Left forelimb (tissue), 1 donor: ENCODE results near the gene FIGLA.
"Not testable (repeated sequence)": the region's sequence is repeated elsewhere in the genome, so short reads cannot be mapped to it uniquely, and the experiment has no call there.

ENCODE experiments used
- DNase-seq: peaks from one replicate; pipeline ENCODE4 v3.0.0-alpha.2; 2018; ENCODE audit warnings: low spot score

FIGLA gene

DNA sequence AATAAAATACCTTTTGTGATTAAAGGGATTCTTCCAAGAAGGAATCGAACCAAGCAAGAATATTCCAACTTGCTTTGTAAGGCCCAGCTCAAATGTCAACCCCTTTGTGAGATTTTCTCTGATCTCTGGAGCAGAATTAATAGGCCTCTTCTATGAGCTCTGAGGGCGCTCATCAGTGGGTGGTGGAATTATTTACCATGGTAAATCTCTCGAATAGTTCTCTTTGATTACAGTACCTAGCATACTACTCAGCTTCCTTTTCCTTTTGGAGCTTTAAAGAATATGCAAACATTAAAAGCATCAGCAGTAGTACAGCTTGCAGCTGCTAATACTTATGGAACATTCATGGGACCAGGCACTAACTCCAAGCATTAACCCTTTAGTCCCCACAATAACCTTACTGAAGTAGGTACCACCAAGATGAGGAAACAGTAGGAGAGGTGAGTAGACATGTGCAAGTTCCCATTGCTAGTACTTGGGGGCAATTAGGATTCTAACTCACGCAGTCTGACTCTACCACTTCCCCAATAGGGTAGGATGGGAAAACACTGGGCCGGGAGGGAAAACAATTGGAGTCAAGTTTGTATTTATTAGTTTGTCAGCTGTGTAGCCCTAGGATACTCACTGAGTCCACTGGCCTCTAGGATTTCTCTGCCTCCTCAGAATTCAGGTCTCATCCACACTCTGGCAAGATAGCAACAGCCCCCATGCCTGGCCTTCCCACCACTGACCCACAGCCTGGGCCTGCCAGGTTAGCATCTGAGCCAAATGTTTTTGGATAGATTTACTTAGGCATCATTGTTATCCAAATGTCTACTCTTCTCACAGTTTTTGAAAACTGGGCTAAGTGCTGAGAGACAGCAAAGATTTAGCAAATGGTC is 44.1 kb downstream of the FIGLA start:
- DNase-seq, result no peak

DNA sequence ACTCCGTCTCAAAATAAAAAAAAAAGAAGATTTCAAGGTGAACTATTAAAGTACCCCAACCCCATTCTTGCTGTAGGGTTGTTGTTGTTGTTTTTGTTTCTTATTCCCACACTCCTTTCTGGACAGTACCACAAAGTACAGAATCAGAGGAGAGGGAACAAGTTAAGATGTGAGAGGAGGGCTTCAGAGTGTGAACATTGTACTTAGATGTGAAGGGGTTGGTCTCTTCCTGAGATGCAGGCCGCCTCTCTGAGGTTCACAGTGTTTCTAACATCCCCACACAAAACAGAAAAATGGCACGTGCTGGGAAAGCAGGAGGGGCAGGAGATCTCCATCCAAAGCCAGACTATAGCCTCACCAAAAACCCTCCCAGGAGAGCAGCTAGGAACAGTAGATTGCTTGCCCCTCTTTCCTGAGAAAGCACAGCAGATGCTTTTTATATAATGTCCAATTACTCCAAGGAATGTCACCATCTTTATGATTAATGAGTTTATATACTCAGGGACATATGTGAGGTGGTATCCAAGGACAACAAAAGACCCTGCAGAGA is 45.1 kb downstream of the FIGLA start:
- no peak for DNase-seq

DNA sequence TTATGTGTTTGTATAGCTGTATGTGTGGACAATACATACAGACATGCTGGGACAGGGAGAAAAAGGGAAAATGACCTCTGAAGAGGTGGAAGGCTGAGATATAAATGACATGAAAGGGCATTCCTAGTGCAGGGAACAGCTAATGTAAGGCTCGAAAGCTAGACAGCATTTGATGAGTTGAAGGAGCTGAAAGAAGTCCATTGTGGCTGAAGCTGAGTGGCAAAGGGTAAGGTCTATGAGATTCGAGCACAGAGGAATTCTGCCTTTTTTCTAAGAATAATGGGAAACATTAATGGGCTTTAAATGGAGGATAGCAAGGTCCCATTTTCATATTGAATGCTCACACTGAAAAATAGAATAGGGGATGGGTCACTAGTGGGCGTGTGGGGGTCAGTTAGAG is 46.0 kb downstream of the FIGLA start:
- DNase-seq, result no peak

DNA sequence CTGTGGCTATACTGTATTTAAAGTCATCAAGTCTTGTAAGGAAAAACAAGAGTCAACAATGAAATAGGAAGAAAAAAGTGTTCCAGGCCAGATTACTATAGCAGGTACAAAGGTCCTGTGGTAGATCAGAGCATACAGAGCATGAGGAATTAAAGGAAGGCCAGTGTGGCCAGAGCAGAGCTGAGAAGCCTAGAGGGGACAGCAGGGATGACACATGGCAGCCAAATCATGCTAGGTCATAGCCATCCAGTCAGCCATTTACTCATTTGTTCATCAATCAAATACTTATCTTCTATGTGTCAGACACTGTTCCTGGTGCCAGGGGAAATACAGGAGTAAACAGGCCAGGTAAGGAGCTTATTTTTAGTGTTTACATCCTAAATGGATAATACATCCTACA is 46.8 kb downstream of the FIGLA start:
- DNase-seq, result no peak

DNA sequence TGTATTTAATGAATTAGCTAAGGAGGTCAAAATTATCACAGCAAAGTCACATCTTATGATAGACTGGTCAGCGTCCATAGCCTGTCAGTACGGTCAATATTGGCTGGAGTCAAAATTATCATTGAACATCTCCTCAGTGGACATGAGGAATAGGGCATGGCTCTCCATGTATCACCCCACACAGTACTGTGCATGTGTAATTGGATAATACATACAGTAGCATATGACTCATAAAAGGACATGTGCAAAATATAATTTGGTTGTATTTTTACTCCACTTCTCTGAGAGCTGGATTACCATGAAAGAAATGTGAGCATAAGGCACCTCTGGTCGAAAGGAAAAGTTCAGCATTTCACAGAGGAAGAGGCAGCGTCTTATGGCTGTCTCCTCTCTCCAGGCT is 47.4 kb downstream of the FIGLA start:
- DNase-seq, result no peak

DNA sequence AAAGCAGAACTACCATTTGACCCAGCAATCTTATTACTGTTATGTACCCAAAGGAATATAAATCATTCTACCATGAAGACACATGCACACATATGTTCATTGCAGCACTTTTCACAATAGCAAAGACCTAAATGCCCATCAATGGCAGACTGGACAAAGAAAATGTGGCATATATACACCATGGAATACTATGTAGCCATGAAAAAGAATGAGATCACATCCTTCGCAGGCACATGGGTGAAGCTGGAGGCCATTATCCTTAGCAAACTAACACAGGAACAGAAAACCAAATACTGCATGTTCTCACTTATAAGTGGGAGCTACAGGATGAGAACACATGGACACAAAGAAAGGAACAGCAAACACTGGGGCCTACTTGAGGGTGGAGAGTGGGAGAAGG is 51.0 kb downstream of the FIGLA start:
- not testable (repeated sequence) for DNase-seq

DNA sequence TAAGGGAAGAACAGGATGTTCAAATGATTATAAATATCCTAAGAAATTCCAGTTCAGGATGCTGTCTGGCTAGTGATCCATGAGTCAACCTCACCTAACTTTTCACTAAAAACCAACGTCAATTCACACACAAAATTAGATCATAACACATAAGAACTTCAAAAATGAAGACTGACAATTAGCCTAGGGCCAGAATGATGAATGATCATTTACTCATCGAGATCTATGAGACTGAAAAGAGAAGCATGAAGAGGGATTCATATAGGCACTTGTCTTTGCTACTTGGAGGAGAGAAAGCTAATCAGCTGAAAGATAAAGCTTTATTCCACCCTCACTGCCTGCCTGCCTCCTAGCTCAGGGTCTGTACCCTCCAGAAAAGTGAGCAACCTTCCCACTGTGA is 52.3 kb downstream of the FIGLA start:
- no peak for DNase-seq

DNA sequence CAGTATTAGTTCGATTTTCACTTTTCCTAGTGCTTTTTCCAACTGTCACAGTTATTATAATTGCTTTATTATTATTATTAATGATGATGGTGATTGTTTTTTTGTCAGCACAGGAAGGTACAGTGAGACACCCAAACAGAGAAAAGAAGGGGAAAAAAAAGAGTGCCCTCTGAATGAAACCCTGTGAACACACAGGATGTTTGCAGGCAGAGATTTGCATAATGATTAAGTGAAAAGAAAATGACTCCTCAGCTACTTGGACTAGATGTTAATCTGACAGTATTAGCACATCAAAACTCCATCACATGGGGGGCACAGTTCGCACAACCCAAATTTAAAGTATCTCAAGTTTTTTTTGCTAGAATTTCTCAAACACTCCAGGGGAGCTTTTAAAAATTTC is 55.4 kb downstream of the FIGLA start:
- no peak for DNase-seq

DNA sequence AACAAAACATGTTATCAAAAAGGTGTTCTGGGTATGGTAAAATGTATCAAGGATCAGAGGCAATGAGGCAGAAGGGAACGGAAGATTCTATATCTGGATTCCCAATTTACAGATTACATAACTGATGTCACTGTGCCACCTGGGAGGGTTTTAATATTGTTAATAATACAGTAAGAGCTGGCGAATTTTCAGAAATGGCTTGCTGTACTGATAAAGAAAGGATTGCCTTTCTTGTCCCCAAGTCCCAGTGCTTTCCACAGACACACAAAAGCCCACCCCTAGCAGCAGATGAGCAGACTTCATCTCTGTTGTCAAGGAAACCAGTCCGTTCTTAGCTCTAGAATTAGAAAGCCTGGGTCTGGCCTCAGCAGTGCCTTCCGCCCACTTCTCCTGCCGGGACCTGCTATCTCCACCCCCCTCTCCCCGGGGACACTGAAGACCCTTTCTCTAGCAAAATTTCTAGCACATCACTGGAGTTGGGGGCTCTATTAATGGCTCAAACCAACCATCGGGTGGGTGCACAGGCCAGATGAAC is 56.7 kb downstream of the FIGLA start:
- DNase-seq, result no peak

DNA sequence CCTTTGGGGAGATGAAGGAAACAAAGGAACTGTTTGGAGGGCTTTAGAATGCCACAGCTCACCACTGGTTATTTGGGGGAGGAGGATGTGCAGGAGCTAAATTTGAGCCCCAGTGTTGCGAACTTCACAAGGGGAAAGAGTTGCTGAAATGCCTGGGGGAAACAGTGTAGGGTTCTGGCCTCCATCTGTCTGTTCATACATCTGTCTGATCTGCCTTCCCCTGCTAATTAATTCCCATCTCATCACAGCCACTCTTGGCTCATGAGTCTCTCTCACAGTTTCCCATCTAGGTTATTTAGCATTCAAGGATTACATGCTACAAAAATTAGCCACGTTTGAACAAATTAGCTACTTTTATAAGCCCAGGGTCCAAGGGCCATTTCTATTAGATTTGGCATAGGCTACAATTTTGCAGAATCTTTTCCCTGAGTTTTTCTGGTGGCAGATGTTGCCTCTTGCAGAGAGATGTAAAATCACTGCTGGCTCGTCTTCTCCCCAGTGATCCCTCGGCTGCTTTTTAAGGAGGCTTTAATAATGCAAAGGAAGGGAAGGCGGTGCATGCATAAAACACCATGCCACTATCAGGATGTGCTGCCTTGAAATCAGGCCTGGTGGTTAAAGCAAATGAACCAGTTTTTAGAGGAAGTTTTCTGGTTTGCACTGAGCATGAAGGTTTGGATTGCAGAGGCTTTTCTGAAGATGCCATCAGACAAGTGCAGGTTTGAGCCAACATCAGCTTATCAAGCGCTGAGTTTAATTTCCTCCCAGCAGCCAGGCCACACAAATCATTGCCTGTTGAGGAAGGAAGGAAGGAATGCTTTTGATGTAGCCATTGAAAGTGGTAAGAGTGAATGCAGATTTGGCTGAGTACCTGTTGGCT is 57.4 kb downstream of the FIGLA start:
- no peak for DNase-seq

DNA sequence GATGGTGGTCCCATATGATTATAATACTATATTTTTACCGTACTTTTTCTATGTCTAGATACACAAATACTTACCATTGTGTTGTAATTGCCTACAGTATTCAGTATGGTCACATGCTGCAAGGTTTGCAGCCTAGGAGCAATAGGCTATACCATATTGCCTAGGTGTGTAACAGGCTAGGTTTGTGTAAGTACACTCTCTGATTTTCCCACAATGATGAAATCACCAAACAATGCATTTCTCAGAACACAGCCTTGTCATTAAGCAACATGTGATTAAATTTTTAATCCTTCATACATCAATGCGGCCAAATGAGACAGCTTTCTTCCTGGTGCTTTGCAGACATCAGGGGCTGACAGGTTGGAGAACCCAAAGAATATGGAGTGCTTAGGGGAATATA is 59.7 kb downstream of the FIGLA start:
- DNase-seq, result no peak

DNA sequence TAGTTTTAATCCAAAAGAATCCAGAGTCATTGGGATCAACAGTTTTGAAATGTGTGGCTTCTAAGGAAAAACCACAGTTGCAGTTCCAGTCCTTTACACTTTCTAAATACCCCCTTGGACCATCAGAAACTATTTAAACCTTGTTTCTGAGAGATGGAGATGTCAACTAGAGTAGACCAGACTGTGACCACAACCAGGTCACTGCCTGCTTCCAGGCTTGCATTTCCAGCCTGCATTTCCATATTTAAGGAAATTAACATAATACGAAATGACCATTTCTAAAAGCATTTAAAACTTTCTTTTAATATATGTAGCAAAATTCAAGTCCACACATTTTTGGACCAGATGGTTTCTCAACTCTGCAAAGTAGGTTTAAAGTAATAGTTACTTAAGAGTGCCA is 60.8 kb downstream of the FIGLA start:
- no peak for DNase-seq

DNA sequence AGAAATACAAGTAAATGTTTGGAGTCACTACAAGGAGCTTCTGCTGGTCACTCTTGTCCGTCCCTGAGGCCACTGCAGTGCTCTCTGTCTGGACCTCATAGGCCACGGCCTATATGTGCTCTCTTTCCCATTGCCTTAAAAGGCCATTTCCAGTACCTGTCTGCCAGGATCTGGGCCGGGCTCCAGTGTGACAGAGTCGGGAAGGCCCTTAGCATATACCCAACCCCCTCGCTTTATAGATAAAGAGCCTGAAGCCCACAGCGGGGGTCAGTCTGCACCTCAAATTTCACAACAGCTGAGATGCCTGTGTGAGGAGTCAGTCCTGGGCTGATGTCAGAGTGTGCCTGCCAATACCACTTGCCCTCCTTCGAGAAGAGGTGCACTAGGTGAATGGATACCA is 62.3 kb downstream of the FIGLA start:
- DNase-seq, result no peak
